A549 treated with CpdA at 1 μM for 4 hours (cell line): Measurements from ENCODE around the gene REM2. TPM values are rescaled to one million over a fixed set of nuclear protein-coding genes. Genes with fewer than 3 reads are reported as not detected.

Experiments
- total RNA-seq: library from RNA; stranded (reverse); fragments of 200-300 nt; extraction: Qiagen RNA extraction; gene quantifications from 5 replicates; pipeline ENCODE4 v1.2.3, GENCODE V29; 2022; ENCODE audit warnings: low read depth

REM2 gene, protein sequence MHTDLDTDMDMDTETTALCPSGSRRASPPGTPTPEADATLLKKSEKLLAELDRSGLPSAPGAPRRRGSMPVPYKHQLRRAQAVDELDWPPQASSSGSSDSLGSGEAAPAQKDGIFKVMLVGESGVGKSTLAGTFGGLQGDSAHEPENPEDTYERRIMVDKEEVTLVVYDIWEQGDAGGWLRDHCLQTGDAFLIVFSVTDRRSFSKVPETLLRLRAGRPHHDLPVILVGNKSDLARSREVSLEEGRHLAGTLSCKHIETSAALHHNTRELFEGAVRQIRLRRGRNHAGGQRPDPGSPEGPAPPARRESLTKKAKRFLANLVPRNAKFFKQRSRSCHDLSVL
- 0.26 to 0.38 TPM (median 0.33 TPM) in 5 replicates for total RNA-seq

DNA sequence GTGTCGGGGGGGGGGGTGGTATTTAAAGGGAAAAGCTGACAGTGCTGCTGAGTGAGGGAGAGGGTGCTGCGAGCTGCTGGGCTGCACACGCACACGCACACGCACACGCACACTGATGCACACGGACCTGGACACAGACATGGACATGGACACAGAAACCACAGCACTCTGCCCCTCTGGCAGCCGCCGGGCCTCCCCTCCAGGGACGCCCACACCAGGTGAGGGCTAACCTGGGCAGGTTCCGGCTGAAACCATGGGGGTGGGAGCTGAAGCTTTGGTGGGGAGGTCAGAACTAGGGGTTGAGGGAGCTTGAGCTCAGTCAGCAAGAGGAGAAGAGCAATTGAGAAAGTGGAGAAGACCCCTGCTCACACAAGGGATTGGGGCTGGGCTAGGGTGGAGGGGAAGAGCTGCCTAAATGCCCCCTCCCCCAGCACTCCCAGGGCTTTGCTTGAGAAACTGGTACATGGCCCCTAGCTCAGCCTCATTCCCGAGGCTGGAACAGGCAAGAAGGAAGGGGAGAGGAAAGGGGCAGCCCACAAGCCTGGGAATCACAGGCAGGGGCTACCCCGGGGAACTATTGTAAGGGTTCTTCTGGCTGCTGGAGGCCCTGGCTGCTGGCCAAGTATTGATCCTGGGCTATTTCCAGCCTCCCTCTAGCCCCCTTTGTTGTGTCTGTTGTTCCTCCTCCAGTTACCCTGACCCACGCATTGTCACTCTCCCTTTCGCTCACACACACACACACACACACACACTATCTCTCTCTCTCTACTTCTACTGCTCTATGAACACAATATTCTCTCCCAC lies at the start of gene REM2:
Gene REM2, plus strand, starts transcription at position 50 of the 804 bp plus-strand sequence. Its CDS starts 66 bp downstream, at position 116.

DNA sequence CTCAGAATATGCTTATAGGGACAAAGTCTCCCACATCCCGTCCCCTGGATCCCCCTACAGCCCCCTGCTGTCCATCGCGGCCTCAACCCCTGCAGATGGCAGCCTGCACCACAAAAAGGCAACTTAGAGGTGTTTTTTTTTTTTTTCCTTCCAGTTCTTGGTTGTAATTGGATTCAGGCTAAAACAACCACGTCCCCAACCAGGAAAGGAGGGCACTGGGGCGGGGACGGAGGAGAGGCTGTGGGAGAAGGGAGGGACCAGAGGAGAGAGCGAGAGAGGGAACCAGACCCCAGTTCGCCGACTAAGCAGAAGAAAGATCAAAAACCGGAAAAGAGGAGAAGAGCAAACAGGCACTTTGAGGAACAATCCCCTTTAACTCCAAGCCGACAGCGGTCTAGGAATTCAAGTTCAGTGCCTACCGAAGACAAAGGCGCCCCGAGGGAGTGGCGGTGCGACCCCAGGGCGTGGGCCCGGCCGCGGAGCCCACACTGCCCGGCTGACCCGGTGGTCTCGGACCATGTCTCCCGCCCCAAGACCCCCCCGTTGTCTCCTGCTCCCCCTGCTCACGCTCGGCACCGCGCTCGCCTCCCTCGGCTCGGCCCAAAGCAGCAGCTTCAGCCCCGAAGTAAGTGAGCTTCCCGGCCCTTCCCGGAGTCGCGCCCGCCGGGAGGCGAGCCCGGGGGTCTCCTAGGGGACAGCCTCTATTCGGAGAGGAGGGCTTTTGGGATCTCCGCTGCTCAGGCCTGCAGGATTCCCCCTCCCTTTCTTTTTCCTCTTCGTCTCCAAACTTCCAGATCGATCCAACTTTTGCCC lies 46.5 kb upstream of the REM2 start, which contains the start of gene MMP14:
Gene MMP14, plus strand, starts transcription at position 285 of the 813 bp plus-strand sequence. Its CDS starts 233 bp downstream, at position 518.

DNA sequence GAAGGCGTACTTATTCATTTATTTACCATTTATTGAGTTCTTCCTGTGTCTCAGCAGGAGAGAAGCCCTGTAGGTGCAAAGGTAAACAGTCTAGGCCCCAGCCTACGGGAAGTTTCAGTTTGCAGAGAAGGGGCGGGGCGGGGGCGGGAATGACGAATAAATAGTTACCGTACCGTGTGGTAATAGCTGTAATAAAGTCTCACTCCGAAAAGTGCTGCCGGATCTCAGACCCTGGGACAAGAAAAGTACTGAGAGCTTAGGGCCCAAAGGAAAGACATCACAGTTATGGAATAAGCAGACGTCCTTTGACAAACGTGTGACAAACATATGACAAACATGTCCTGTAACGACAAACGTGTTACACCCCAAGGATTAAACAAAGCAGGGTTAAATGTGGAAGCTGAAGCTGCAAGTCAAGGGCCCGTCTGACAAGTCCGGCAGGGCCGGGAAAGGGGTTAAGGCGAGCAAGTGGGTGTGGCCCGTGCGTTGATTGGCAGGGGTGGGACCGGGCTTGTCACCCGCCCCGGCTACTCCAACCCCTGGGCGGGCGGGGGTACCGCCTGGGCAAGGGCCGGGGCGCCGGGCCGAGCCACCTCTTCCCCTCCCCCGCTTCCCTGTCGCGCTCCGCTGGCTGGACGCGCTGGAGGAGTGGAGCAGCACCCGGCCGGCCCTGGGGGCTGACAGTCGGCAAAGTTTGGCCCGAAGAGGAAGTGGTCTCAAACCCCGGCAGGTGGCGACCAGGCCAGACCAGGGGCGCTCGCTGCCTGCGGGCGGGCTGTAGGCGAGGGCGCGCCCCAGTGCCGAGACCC lies 11.6 kb upstream of the REM2 start, which contains the start of gene LRP10:
Gene LRP10, plus strand, starts transcription at position 517 of the 809 bp plus-strand sequence. CDS start 564 bp downstream, outside the sequence.

DNA sequence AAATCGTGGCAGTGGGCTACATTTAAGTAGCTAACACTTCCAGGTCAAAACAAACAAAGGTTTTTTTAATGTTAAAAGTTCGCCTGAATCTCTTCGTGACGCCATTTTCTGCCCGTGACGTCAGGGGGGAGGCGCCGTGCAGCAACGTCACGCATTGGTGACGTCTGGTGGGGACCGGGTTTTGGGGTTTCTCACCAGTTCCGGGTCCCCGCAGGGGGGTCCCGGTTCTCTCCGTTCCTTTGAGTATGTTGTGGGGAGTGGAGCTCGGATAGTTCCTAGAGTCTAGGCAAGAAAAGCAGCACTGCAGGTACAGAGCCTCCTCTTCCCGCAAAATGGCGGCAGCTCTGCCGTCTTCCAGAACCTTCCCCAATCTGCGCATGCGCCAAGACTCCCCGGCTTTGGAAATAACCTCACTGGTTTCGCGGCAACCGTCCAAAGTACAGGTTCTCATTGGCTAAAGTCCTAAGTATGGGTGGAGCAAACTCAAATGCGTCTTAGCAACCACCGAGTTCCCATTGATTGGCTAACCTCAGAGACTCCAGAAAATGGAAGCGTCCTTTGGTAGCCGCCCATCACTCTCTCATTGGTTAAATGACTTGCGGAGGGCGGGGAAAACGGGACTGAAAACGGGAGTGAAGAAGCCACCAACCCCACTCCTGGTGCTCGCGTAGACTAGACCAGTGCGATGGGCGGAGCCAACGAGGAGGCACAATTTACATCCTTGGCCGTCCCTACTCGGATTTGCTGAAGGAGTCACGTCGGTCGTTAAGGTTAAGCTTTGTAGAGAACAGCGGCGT lies 36.0 kb downstream of the REM2 start, which contains the start of gene RBM23:
Gene RBM23, minus strand, starts transcription at position 346 of the 797 bp plus-strand sequence.

DNA sequence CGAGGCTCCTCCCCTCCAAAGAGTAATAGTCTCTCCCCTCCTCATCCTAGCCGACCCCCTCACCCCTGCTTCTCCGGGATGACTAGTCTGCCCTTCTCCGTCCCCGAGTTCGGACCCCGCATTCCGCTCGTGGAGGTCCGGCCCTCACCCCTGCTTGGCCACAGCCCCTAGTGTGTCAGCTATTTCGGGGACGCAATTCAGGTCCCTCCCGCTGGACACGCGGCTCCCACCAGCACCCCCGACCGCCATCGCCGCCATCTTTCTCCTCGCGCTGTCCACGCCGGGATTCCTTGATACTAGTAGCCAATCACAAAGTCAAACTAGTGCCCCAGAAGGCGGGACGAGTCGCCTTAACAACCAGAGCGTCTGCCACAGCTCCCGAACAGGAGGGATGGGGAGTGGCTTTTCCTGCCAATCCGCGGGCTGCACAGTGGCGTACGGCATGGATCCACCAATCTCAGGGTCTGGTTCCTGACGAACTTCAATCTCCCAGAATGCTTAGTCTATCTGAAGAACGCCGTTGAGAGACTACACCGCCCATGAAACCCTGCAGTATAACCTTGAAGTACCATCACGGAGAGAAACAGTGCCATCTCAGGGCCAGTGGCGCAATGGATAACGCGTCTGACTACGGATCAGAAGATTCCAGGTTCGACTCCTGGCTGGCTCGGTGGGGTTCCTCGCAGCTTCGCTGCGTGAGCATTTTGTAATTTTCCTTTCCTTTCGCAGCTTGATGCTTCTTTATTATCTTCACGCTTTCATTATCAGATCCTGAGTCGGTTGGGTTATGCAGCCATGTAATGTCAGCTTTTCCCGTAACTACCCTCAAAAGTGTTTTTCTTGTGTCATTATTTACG lies 46.3 kb downstream of the REM2 start, which contains the start of gene PRMT5:
Gene PRMT5, minus strand, starts transcription at position 273 of the 857 bp plus-strand sequence. Its CDS starts 15 bp downstream, at position 258.

Other genes starting within 250 kb of the REM2 start
- gene OR6J1, start 238.9 kb upstream of the REM2 start, total RNA-seq, result not detected in 5 replicates
- gene OXA1L, start 116.5 kb upstream of the REM2 start, total RNA-seq, result 142 to 166 TPM (median 162 TPM) in 5 replicates
- gene SLC7A7, start 67.8 kb upstream of the REM2 start, total RNA-seq, result 9.2 to 15.7 TPM (median 11.5 TPM) in 5 replicates
- gene MRPL52, start 53.3 kb upstream of the REM2 start, total RNA-seq, result 133 to 211 TPM (median 184 TPM) in 5 replicates
- 0.61 to 0.91 TPM (median 0.84 TPM) in 5 replicates for gene MMP14, start 46.6 kb upstream of the REM2 start, total RNA-seq
- gene LRP10, start 11.5 kb upstream of the REM2 start, total RNA-seq, result 60.9 to 85.0 TPM (median 77.1 TPM) in 5 replicates
- 66.0 to 72.5 TPM (median 68.1 TPM) in 5 replicates for gene RBM23, start 35.9 kb downstream of the REM2 start, total RNA-seq
- 106 to 126 TPM (median 120 TPM) in 5 replicates for gene PRMT5, start 46.2 kb downstream of the REM2 start, total RNA-seq
- 33.6 to 37.6 TPM (median 37.4 TPM) in 5 replicates for gene HAUS4, start 73.9 kb downstream of the REM2 start, total RNA-seq
- 34.2 to 45.0 TPM (median 38.1 TPM) in 5 replicates for gene AJUBA, start 99.3 kb downstream of the REM2 start, total RNA-seq
- gene C14orf93, start 126.9 kb downstream of the REM2 start, total RNA-seq, result 2.4 to 3.6 TPM (median 3.2 TPM) in 5 replicates
- 301 to 337 TPM (median 325 TPM) in 5 replicates for gene PSMB5, start 151.7 kb downstream of the REM2 start, total RNA-seq
- gene PSMB11, start 159.0 kb downstream of the REM2 start, total RNA-seq, result not detected in 5 replicates
- gene CDH24, start 174.3 kb downstream of the REM2 start, total RNA-seq, result 3.0 to 5.1 TPM (median 4.5 TPM) in 5 replicates
- 107 to 118 TPM (median 110 TPM) in 5 replicates for gene ACIN1, start 211.9 kb downstream of the REM2 start, total RNA-seq
- gene C14orf119, start 212.3 kb downstream of the REM2 start, total RNA-seq, result 76.3 to 112 TPM (median 109 TPM) in 5 replicates
- not detected in 5 replicates for gene CIROP, start 221.8 kb downstream of the REM2 start, total RNA-seq
- gene CEBPE, start 236.0 kb downstream of the REM2 start, total RNA-seq, result not detected in 5 replicates